HG02798 (cell line): ENCODE measurements around the gene ACYP1.
"Not testable (repeated sequence)": the region's sequence is repeated elsewhere in the genome, so short reads cannot be mapped to it uniquely, and the experiment has no call there.

Experiments
- ATAC-seq: cut with Tn5 transposase; IDR thresholded peaks from one replicate; pipeline ENCODE4 v1.9.1; 2021; ENCODE audit warnings: mild to moderate bottlenecking; ENCODE audit not compliant: unreplicated experiment, poor library complexity

Gene ACYP1

DNA sequence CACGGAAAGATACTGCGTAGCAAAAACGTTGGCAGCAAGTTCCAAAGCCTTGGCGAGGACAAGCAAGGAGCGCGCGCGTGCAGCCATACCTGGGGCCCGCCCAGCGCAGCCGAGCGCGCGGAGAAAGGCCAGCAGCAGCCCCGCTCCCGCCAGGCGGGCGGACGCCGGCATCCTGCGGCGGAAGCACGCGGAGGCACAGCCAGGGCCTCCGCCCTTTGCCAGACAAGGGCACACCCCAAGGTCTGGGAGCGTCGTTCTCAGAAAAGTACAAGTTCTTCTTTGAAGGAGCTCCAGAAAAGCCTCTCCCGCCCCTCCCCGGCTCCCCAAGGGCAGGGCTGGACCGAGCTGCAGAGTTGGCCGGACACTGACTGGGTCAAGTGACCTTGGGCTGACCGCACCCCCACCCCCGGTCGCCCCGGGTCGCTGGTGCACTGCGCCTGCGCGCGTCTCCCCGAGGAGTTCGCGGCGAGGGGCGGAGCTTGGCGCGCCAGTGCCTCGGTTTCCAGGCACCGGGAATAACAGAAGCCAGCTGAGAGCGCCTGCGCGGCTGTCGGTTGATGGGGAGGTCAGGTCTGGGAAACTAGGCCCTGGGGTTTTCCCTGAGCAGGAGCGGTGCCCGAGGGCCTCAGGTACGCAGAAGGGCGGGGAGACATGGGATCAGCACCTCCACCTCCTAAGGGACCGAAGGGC, 5.4 kb upstream of the ACYP1 start, which contains the start of gene ZC2HC1C:
ZC2HC1C (plus strand) TSS at position 521 of the 690 bp plus-strand sequence. CDS start 933 bp downstream, outside the sequence.
- ATAC-seq, result peak; percentile 87

GRCh38 chr14:75068294-75069120, 4.7 kb upstream of the ACYP1 start:
- no peak for ATAC-seq

DNA sequence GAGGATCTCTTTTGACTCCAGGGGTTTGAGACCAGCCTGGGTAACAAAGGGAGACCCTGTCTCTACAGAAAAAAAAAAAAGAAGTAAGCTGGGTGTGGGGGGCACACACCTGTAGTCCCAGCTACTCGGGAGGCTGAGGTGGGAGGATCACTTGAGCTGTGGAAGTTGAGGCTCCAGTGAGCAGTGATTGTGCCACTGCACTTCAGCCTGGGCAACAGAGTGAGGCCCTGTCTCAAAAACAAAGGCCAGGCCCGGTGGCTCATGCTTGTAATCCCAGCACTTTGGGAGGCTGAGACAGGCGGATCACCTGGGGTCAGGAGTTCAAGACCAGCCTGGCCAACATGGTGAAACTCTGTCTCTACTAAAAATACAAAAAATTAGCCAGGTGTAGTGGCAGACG, 3.9 kb upstream of the ACYP1 start:
- not testable (repeated sequence) for ATAC-seq

DNA sequence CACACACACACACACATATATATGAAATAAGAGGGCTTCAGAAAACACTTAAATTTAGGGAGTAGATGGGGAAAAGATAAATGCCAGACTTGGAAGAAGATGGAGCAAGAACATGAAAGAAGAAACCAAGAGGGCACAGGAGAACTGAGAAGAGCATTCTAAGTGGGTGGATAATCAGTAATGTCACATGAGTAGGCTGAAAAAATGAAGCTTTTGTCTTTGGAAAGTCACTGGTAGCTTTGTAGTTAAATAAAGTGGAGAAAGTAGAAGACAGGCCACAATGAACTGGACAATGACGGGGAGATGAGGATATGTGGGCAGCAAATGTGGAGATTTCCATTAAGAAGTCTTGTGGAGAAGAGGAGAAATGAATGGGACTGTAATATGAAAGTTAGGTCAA, 3.4 kb upstream of the ACYP1 start:
- ATAC-seq, result no peak

DNA sequence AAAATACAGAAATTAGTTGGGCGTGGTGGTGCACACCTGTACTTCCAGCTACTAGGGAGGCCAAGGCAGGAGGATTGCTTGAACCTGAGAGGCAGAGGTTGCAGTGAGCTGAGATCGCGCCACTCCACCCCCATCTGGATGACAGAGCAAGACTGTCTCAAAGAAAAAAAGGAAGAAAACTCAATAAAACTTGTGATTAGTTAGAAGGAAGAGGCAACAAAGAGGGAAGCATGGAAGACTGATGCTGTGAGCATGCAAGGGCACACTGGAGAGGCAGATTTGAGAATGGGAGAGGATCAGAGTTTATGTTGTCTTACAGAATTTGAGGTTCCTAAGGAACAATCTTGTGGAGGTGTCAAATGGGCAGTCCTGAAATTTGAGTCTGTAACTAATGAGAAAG, 2.9 kb upstream of the ACYP1 start:
- ATAC-seq, result no peak

DNA sequence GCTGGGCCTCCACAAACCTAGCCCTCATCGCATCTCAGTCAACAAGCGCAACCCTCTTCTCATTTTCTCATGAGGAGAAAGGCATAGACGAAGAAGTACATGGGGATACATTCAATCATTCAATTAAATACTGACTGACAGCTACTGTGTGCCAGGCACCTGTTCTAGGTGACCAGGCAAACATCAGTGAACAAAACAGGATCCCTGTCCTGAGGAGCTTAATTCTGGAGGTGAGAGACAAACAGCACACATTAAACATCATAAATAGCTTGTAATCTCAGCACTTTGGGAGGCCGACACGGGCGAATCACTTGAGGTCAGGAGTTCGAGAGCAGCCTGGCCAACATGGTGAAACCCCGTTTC, 362 bp upstream of the ACYP1 start:
- ATAC-seq, result no peak

DNA sequence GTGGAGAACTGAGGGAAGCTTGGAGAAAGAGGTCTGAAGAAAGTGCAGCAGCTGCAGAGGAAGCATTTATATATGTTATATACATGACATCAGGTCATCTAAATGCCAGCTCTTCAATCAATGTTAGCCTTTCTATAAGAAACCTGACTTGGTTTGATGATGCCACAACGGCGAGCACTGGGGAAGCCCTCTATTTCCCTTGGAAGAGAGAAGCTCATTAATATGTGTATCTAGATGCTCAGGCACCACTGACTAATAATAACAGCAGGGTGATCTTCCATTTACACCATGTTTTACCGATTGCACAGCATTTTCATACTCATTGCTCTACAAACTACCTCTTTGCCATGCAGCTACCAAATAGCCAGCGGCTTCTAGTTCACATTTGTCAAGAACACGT, 811 bp downstream of the ACYP1 start:
- ATAC-seq, result no peak

DNA sequence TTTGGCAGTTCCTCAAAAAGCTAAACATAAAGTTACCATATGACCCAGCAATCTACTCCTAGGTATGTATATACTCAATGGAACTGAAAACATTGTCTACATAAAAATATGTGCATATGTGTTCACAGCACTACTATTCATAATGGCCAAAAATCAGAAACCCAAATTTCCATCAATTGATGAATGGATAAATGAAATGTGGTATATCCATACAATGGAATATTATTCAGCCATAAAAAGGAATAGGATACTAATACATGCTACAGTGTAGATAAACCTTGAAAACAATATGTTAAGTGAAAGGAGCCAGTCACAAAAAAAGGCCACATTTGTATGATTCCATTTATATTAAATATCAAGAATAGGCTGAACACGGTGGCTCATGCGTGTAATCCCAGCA, 3.4 kb downstream of the ACYP1 start:
- no peak for ATAC-seq

DNA sequence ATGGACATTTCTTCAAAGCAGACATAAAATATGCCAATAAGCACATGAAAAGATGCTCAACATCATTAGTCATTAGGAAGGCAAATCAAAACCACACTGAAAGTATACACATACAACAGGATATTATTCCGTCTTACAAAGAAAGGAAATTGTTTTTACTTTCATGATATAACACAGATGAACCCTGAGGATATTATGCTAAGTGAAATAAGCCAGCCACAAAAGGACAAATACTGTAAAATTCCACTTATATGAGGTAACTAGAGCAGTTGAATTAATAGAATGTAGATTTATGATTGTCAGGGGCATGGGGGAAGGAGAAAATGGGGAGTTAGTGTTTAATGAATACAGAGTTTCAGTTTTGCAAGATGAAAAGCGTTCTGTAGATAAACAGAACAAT, 4.2 kb downstream of the ACYP1 start:
- ATAC-seq, result no peak

DNA sequence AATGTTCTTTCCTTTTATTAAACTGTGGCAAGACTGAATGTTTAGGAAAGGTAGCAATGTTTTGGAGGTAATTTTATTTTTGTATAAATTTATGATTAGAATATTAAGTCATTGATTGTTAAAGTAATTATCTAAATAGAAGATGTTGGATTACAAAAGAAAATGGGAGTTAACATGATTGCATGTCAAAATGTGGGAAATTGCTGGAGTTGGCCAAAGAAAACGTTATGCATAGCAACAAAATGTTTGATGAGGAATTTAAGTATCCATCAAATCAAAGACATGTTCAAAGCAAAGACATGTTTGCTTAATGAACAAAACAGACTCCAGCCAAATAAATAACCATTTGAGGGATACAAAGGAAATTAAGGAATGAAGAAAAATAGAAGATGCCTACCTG, 9.4 kb downstream of the ACYP1 start:
- ATAC-seq, result no peak

DNA sequence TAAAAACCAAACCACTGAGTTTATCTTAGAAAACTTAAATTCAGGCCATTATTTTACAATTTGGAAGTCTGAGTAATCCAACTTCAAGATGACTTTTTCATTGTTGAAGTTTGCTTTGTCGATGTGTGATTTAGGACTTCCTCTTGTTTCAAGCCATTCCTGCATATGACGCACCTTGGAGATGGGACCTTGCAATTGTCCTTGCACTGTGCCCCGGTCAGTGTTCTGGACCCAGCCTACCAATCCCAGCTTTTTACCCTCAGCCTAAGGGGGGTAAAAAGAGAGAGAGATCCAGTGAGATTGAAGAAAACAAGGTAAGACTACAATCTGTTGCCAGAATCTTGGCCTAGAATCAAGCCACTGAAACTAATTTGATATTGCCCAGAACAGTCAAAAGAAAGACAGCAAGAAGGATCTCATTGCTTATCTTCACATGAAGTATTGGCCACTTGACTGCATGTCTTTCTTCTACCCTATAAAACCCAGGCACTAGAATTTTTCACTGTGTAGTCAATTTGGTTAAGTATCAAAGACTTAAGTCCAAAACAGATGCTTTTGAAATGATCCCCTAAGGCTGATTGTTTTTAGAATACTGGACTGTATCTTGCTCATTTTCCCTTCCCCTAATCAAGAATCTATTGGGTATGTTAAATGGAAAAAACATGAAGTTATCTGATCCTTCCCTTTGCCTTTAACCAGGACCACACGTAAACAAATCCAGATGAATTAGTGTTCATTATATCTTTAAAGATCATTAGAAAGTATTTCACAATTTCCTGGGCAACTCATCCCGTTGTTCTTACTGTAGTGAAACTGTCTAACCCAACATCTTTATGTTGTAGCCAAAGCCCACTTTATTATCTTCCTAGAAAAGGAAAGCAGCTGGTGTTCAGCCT, 10.2 kb downstream of the ACYP1 start:
- no peak for ATAC-seq

DNA sequence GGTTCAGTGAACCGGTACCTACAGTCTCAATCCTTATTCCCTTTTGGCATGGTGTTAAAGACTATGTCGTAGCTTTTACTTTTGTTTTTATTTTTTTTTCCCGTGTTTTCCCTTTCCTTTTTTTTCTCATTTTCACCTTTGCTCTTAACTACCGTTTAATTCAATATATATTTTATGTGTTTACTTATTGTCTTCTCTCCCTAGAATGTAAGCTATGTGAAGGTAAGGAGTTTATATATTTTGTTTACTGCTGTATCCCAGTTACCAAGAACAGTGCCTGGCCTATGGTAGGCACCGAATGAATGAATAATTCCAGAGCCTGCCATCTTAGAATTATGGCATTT, 12.3 kb downstream of the ACYP1 start:
- no peak for ATAC-seq

- ATAC-seq, result peak; percentile 88
Measured at GRCh38 chr14:75050852-75051555, 12.8 kb downstream of the ACYP1 start, which contains the start of gene MLH3. TSS of gene MLH3 (minus strand) at chr14:75051467. CDS start at chr14:75049655, 1,812 bp downstream.

DNA sequence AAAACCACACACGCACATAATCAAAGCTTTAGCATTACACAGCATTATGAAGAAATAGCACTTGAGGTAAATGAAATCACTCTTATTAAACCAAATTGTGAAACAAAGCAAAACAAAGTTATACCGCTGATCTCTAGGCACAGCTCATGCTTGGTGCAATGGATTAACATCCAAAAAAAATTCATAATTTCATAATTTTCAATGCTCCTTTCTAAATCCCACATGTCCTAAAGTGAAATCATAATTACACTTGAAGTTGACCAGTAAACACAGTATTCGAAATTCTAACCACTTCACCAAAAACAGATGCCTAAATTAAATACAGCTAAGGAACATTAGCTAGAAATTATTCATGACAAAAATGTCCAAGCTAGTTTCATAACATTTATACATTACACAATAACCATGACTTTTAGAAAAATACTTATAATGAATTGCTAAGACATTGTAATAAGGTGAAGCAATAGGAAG, 14.1 kb downstream of the ACYP1 start:
- no peak for ATAC-seq

- ATAC-seq, result no peak
Measured at GRCh38 chr14:75049136-75049535, 14.7 kb downstream of the ACYP1 start.

GRCh38 chr14:75048101-75048500, 15.7 kb downstream of the ACYP1 start:
- no peak for ATAC-seq

- no peak for ATAC-seq
Measured at GRCh38 chr14:75047506-75047905, 16.3 kb downstream of the ACYP1 start.

GRCh38 chr14:75046899-75047298, 16.9 kb downstream of the ACYP1 start:
- no peak for ATAC-seq

GRCh38 chr14:75046275-75046674, 17.5 kb downstream of the ACYP1 start:
- no peak for ATAC-seq

DNA sequence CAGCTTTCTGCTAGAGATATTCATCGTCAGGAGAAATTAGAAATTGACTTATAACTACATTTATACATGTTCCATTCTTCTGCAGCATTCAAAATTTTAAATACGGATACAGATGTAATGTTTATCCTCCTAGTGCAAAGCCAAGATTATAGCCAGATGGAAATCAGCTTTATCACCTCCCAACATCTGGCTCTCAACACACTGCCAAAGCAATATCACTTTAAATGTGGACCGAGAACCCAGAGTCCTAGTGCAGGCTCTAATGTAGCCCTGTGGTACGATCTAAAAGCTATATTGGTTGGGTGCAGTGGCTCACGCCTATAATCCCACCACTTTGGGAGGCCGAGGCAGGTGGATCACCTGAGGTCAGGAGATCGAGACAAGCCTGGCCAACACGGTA, 19.1 kb downstream of the ACYP1 start:
- no peak for ATAC-seq
